ENCODE results near the gene UBTD1.
"Not testable (repeated sequence)": the region's sequence is repeated elsewhere in the genome, so short reads cannot be mapped to it uniquely, and the experiment has no call there.

The UBTD1 gene

GRCh38 chr10:97538839-97539238 is 40.1 kb downstream of the UBTD1 start:
- DNase-seq (ENCODE audit: low read depth): no peak

GRCh38 chr10:97539523-97540200 is 40.9 kb downstream of the UBTD1 start:
- DNase-seq (ENCODE audit: low read depth): no peak

- DNase-seq (ENCODE audit: low read depth): no peak
These were observed 42.2 kb downstream of the UBTD1 start for GRCh38 chr10:97540669-97541500.

GRCh38 chr10:97542169-97543024 is 43.7 kb downstream of the UBTD1 start:
- DNase-seq (ENCODE audit: low read depth): no peak

- no peak for DNase-seq (ENCODE audit: low read depth)
These were observed 44.4 kb downstream of the UBTD1 start for GRCh38 chr10:97543025-97543546.

- DNase-seq (ENCODE audit: low read depth): no peak
These were observed 47.9 kb downstream of the UBTD1 start for GRCh38 chr10:97546456-97547270.

GRCh38 chr10:97547271-97547600 is 48.5 kb downstream of the UBTD1 start:
- no peak for DNase-seq (ENCODE audit: low read depth)

GRCh38 chr10:97547962-97548361 is 49.2 kb downstream of the UBTD1 start:
- no peak for DNase-seq (ENCODE audit: low read depth)

GRCh38 chr10:97548828-97549455 is 50.2 kb downstream of the UBTD1 start:
- no peak for DNase-seq (ENCODE audit: low read depth)

GRCh38 chr10:97549587-97550322 is 51.0 kb downstream of the UBTD1 start:
- DNase-seq (ENCODE audit: low read depth): no peak

GRCh38 chr10:97550336-97551149 is 51.8 kb downstream of the UBTD1 start:
- DNase-seq (ENCODE audit: low read depth): no peak

- no peak for DNase-seq (ENCODE audit: low read depth)
These were observed 52.5 kb downstream of the UBTD1 start for GRCh38 chr10:97551271-97551670.

- DNase-seq (ENCODE audit: low read depth): peak; percentile 32
These were observed 54.9 kb downstream of the UBTD1 start for GRCh38 chr10:97553575-97554031.

GRCh38 chr10:97554336-97554735 is 55.6 kb downstream of the UBTD1 start:
- DNase-seq (ENCODE audit: low read depth): not testable (repeated sequence)

- not testable (repeated sequence) for DNase-seq (ENCODE audit: low read depth)
These were observed 56.8 kb downstream of the UBTD1 start for GRCh38 chr10:97555541-97555940.

- not testable (repeated sequence) for DNase-seq (ENCODE audit: low read depth)
These were observed 62.1 kb downstream of the UBTD1 start for GRCh38 chr10:97560731-97561381.

- not testable (repeated sequence) for DNase-seq (ENCODE audit: low read depth)
These were observed 62.8 kb downstream of the UBTD1 start for GRCh38 chr10:97561386-97562077.

- DNase-seq (ENCODE audit: low read depth): not testable (repeated sequence)
These were observed 63.6 kb downstream of the UBTD1 start for GRCh38 chr10:97562329-97562728.

Measured in activated gamma-delta T cell treated with anti-CD3 and anti-CD28 coated beads, Interleukin-2, amount 50 U/mL, for 16 hours (primary cell).